Activated CD8-positive, alpha-beta T cell treated with anti-CD3 and anti-CD28 coated beads for 36 hours (primary cell): ENCODE measurements around the gene KNSTRN. TPM values are rescaled to one million over a fixed set of nuclear protein-coding genes. Genes with fewer than 3 reads are reported as not detected.

Source experiments
- ATAC-seq: fragments of 200-7000 bp; cut with Tn5 transposase; one replicate; pipeline ENCODE4 v1.10.0; 2021; ENCODE audit warnings: mild to moderate bottlenecking, moderate library complexity
- CTCF ChIA-PET: fragments of 350-600 bp; sonication (Branson Sonifier 250); formaldehyde crosslinking; loops from one replicate; lab custom pipeline; 2021; ENCODE audit warnings: antibody characterized with exemption; lab: Charles Lee
- POLR2A ChIA-PET: fragments of 350-600 bp; sonication (Branson Sonifier 250); formaldehyde crosslinking; loops from one replicate; lab custom pipeline; 2021; ENCODE audit warnings: antibody characterized with exemption; lab: Charles Lee
- DNase-seq: peaks from one replicate; pipeline ENCODE4 v3.0.0-alpha.2; 2020
- H3K27ac Mint-ChIP-seq: one replicate; pipeline ENCODE4 v1.8.0; 2021; ENCODE audit warnings: mild to moderate bottlenecking, mixed read lengths
- H3K27me3 Mint-ChIP-seq: one replicate; pipeline ENCODE4 v1.8.0; 2021; ENCODE audit warnings: mixed read lengths
- H3K36me3 Mint-ChIP-seq: one replicate; pipeline ENCODE4 v1.8.0; 2021; ENCODE audit warnings: low read depth, mixed read lengths
- H3K4me1 Mint-ChIP-seq: one replicate; pipeline ENCODE4 v1.8.0; 2021; ENCODE audit warnings: low read depth, mixed read lengths
- H3K4me3 Mint-ChIP-seq: one replicate; pipeline ENCODE4 v1.8.0; 2021; ENCODE audit warnings: mild to moderate bottlenecking, moderate library complexity, mixed read lengths
- H3K9me3 Mint-ChIP-seq: one replicate; pipeline ENCODE4 v1.8.0; 2021; ENCODE audit warnings: mixed read lengths
- CTCF ChIP-seq: fragments of 200-600 bp; IDR thresholded peaks from one replicate; pipeline ENCODE4 v1.8.0; 2022; ENCODE audit warnings: antibody characterized with exemption, mild to moderate bottlenecking
- intact Hi-C: fragments of 100-400 bp; cut with micrococcal nuclease; formaldehyde crosslinking; loops from one replicate; pipeline ENCODE4 v1.10.0; 2022
- total RNA-seq, 2 experiments: library from RNA; stranded (reverse); gene quantifications; one replicate each; pipeline ENCODE4 v1.2.3, GENCODE V29; 2021

The KNSTRN gene
- total RNA-seq, 2 experiments from 2014 or later = 54.2 to 55.0 TPM

GRCh38 chr15:40424483-40425115 is 42.1 kb downstream of the KNSTRN start:
- no peak for ATAC-seq
- TF ChIP-seq CTCF = no peak
- intact Hi-C loops = no loop called here

GRCh38 chr15:40425681-40426080 is 43.2 kb downstream of the KNSTRN start:
- Mint-ChIP-seq H3K27ac (no peak overlapping the region), H3K4me3 (no peak overlapping the region), H3K4me1 (peaks cover 5% of the 10 kb centered on the region), H3K36me3 (no peaks in the 10 kb centered on the region), H3K27me3 (no peaks in the 10 kb centered on the region), H3K9me3 (no peaks in the 10 kb centered on the region)
- no peak for ATAC-seq
- ChIA-PET CTCF (interaction anchor here (0.6 to 12.3 kb wide), 6 partner anchors 10 to 103 kb away, joined by 3 to 205 read pairs (median 6); partner anchors contain the start of gene CCDC9B), POLR2A (interaction anchor here (0.6 to 1.4 kb wide), 3 partner anchors 11 to 17 kb away, joined by 3 to 4 read pairs (median 3); no protein-coding TSS in a partner anchor)
- TF ChIP-seq CTCF = no peak
- intact Hi-C loops = no loop called here
- DNase-seq = no peak

More at GRCh38 chr15:40424483-40425115, 42.1 kb downstream of the KNSTRN start:
- H3K4me1 Mint-ChIP-seq = peaks cover 5% of the 10 kb centered on the region
- no peak overlapping the region for H3K4me3 Mint-ChIP-seq
- H3K9me3 Mint-ChIP-seq = no peaks in the 10 kb centered on the region
- no peak overlapping the region for H3K27ac Mint-ChIP-seq
- no peaks in the 10 kb centered on the region for H3K36me3 Mint-ChIP-seq
- POLR2A ChIA-PET = interaction anchor here (1.4 kb wide), 1 partner anchor 12 kb away, joined by 4 read pairs; no protein-coding TSS in a partner anchor
- no peak for DNase-seq
- CTCF ChIA-PET = interaction anchor here (0.7 to 12.3 kb wide), 5 partner anchors 52 to 141 kb away, joined by 3 to 205 read pairs (median 5); partner anchors contain the start of gene CCDC9B
- H3K27me3 Mint-ChIP-seq = no peaks in the 10 kb centered on the region

- POLR2A ChIA-PET = no interaction called here
- Mint-ChIP-seq H3K4me3 (no peak overlapping the region), H3K27ac (no peak overlapping the region), H3K9me3 (no peaks in the 10 kb centered on the region), H3K27me3 (no peaks in the 10 kb centered on the region), H3K4me1 (no peaks in the 10 kb centered on the region), H3K36me3 (no peaks in the 10 kb centered on the region)
- intact Hi-C loops = no loop called here
- DNase-seq = no peak
- CTCF ChIA-PET = interaction anchor here (1.9 to 12.3 kb wide), 3 partner anchors 9 to 87 kb away, joined by 7 to 205 read pairs (median 74); partner anchors contain the start of gene CCDC9B
- TF ChIP-seq CTCF = no peak
- no peak for ATAC-seq
Measured at GRCh38 chr15:40427188-40427587, 44.7 kb downstream of the KNSTRN start.

GRCh38 chr15:40428185-40428584 is 45.7 kb downstream of the KNSTRN start:
- no peaks in the 10 kb centered on the region for H3K4me1 Mint-ChIP-seq
- intact Hi-C loops = no loop called here
- POLR2A ChIA-PET = no interaction called here
- DNase-seq = no peak
- no peak for TF ChIP-seq CTCF
- no peaks in the 10 kb centered on the region for H3K9me3 Mint-ChIP-seq
- no peak overlapping the region for H3K27ac Mint-ChIP-seq
- no peaks in the 10 kb centered on the region for H3K36me3 Mint-ChIP-seq
- CTCF ChIA-PET = interaction anchor here (1.0 kb wide), 1 partner anchor 105 kb away, joined by 3 read pairs; no protein-coding TSS in a partner anchor
- no peak for ATAC-seq
- no peak overlapping the region for H3K4me3 Mint-ChIP-seq
- no peaks in the 10 kb centered on the region for H3K27me3 Mint-ChIP-seq

GRCh38 chr15:40429068-40429710 is 46.7 kb downstream of the KNSTRN start:
- ChIA-PET CTCF (interaction anchor here (1.0 kb wide), 1 partner anchor 106 kb away, joined by 3 read pairs; no protein-coding TSS in a partner anchor), POLR2A (no interaction called here)
- ATAC-seq (no peak), DNase-seq (no peak)
- no peaks in the 10 kb centered on the region for H3K9me3 Mint-ChIP-seq
- H3K4me1 Mint-ChIP-seq = no peaks in the 10 kb centered on the region
- no peaks in the 10 kb centered on the region for H3K36me3 Mint-ChIP-seq
- H3K27me3 Mint-ChIP-seq = no peaks in the 10 kb centered on the region
- H3K4me3 Mint-ChIP-seq = no peak overlapping the region
- intact Hi-C loops = no loop called here
- no peak overlapping the region for H3K27ac Mint-ChIP-seq
- TF ChIP-seq CTCF = no peak
